Dendritic cell treated with granulocyte-macrophage colony-stimulating factor and Interleukin-4, amounts not matched to agents 40 ng/mL and 50 ng/mL, for 4 days (primary cell): ENCODE measurements around the gene ADK.

ENCODE experiments used
- H3K27ac Mint-ChIP-seq: one replicate; pipeline ENCODE4 v1.8.0; 2022; ENCODE audit warnings: mild to moderate bottlenecking, mixed read lengths
- H3K27me3 Mint-ChIP-seq: one replicate; pipeline ENCODE4 v1.8.0; 2022; ENCODE audit warnings: mild to moderate bottlenecking, mixed read lengths
- H3K36me3 Mint-ChIP-seq: one replicate; pipeline ENCODE4 v1.8.0; 2022; ENCODE audit warnings: low read depth, mixed read lengths
- H3K4me1 Mint-ChIP-seq: one replicate; pipeline ENCODE4 v1.8.0; 2022; ENCODE audit warnings: low read depth, mixed read lengths
- H3K4me3 Mint-ChIP-seq: one replicate; pipeline ENCODE4 v1.8.0; 2022; ENCODE audit warnings: mild to moderate bottlenecking, moderate library complexity, mixed read lengths
- H3K9me3 Mint-ChIP-seq: one replicate; pipeline ENCODE4 v1.8.0; 2022; ENCODE audit warnings: mixed read lengths
- intact Hi-C: fragments of 100-400 bp; cut with micrococcal nuclease; formaldehyde crosslinking; loops from one replicate; pipeline ENCODE4 v1.15.0; 2022

The ADK gene

DNA sequence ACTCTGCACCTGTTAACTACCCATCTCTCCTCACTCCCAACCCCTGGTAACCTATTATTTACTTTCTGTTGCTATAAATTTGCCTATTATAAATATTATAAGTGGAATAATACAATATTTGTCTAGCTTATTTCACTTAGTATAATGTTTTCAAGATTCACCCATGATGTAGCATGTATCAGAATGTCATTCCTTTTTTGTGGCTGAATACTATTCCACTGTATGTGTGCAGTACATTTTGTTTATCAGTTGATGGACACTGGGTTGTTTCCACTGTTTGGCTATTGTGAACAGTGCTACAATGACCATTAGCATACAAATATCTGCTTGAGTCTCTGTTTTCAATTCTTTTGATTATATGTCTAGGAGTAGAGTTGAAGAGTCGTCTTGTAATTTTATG lies 582.6 kb downstream of the ADK start:
- H3K27ac Mint-ChIP-seq: no peak overlapping the region
- peaks cover 9% of the 10 kb centered on the region for H3K4me1 Mint-ChIP-seq
- no peak overlapping the region for H3K4me3 Mint-ChIP-seq
- intact Hi-C loops: no loop called here
- H3K27me3 Mint-ChIP-seq: no peaks in the 10 kb centered on the region
- H3K36me3 Mint-ChIP-seq: no peaks in the 10 kb centered on the region
- peaks cover 8% of the 10 kb centered on the region for H3K9me3 Mint-ChIP-seq

DNA sequence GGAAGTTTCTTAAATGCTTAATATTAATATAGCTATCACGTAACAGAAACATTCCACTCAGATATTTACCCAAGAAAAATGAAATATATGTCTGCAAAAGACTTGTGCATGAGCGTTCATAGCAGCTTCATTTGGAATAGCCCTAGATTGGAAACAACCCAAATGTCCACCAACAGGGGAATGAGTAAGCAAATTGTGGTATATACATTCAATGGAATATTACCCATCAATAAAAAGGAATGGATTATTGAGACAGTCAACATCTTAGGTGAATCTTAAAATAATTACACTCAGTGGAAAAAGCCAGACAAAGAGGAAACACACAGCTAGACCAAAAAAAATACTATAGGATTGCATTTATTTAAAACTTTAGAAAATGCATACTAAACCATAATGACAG lies 585.0 kb downstream of the ADK start:
- Mint-ChIP-seq H3K4me1 (peaks cover 27% of the 10 kb centered on the region), H3K4me3 (no peak overlapping the region), H3K9me3 (peaks cover 8% of the 10 kb centered on the region), H3K27ac (no peak overlapping the region), H3K27me3 (no peaks in the 10 kb centered on the region), H3K36me3 (no peaks in the 10 kb centered on the region)
- intact Hi-C loops: no loop called here

DNA sequence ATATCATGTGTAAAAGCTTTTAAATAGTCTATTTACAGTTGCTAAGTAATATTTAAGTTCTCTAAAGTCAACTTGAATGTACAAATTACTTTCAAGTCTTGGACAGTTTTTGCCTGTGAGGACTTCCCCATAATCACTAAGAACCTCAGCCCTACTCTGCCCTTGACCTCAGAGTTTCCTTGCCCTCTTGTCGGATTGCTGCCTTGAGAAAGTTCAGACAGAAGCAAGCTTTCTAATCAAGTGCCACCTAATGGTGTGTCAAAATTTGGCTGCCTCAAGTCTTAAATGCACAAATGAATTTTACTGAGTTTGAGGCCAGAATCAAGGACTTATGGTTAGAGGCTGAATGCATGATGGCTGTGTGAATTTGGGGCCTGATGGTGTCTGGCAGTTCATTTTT lies 587.0 kb downstream of the ADK start:
- Mint-ChIP-seq H3K4me1 (peaks cover 27% of the 10 kb centered on the region), H3K9me3 (peaks cover 8% of the 10 kb centered on the region), H3K4me3 (no peak overlapping the region), H3K27ac (no peak overlapping the region), H3K36me3 (no peaks in the 10 kb centered on the region), H3K27me3 (no peaks in the 10 kb centered on the region)
- intact Hi-C loops: no loop called here

DNA sequence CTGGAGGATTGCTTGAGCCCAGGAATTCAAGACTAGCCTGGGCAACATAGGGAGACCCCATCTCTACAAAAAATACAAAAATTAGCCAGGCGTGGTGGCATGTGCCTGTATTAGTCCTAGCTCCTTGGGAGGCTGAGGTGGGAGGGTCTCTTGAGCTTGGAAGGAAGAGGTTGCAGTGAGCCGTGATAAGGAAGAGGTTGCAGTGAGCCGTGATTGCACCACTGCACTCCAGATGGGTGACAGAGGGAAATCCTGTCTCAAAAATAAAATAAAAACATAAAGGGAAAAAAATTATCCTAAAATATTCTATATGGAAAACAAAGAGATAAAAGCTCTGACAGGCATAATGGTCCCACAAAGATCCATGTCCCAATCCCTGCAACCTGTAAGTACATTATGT lies 587.5 kb downstream of the ADK start:
- Mint-ChIP-seq H3K4me3 (no peak overlapping the region), H3K4me1 (peaks cover 27% of the 10 kb centered on the region), H3K9me3 (peaks cover 5% of the 10 kb centered on the region), H3K27me3 (no peaks in the 10 kb centered on the region), H3K27ac (no peak overlapping the region), H3K36me3 (no peaks in the 10 kb centered on the region)
- intact Hi-C loops: no loop called here

DNA sequence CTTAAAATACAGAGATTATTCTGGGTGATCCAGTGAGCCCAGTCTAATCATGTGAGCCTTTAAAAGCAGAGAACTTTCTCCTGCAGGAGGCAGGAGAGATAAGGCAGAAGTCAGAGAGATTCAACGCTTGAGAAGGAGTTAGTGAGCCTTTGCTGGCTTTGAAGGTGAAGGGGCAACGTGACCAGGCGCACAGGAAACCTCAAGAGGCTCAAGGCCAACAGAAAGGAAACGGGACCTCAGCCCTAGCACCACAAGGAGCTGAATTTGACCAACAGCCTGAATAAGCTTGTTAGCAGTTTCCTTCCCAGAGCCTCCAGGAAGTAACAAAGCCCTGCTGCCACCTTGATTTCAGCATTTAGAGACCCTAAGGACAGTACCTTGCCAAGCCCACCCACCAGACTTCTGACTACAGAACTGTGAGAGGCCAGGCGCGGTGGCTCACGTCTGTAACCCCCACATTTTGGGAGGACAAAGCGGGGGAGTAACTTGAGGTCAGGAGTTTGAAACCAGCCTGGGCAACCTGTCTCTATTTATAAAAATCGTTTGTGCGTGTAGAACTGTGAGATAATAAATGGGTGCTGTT lies 588.1 kb downstream of the ADK start:
- no peak overlapping the region for H3K4me3 Mint-ChIP-seq
- no peaks in the 10 kb centered on the region for H3K27me3 Mint-ChIP-seq
- peaks cover 27% of the 10 kb centered on the region for H3K4me1 Mint-ChIP-seq
- intact Hi-C loops: no loop called here
- H3K36me3 Mint-ChIP-seq: no peaks in the 10 kb centered on the region
- H3K27ac Mint-ChIP-seq: peak overlapping the region; percentile 34
- no peaks in the 10 kb centered on the region for H3K9me3 Mint-ChIP-seq

DNA sequence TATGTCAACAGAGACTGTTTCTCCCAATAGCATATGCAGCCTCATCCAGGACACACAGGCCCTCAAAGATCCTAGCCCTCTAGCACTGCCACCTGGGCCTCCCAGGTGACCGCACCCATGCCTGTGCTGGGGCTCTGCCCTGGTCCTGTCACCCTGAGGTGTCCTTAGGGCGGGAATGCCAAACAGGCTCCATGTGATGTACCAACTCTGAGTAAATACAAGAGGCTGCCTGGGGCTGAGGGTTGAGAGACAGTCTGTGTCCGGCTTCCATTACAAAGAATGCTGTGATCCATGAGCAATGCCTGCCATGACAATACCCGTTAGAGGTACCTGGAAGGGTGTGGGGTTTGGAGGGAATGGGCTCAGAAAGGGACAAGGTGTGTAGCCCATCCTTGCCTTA lies 592.4 kb downstream of the ADK start:
- H3K36me3 Mint-ChIP-seq: no peaks in the 10 kb centered on the region
- intact Hi-C loops: no loop called here
- no peak overlapping the region for H3K4me3 Mint-ChIP-seq
- H3K4me1 Mint-ChIP-seq: peaks cover 24% of the 10 kb centered on the region
- no peak overlapping the region for H3K27ac Mint-ChIP-seq
- H3K27me3 Mint-ChIP-seq: no peaks in the 10 kb centered on the region
- no peaks in the 10 kb centered on the region for H3K9me3 Mint-ChIP-seq

DNA sequence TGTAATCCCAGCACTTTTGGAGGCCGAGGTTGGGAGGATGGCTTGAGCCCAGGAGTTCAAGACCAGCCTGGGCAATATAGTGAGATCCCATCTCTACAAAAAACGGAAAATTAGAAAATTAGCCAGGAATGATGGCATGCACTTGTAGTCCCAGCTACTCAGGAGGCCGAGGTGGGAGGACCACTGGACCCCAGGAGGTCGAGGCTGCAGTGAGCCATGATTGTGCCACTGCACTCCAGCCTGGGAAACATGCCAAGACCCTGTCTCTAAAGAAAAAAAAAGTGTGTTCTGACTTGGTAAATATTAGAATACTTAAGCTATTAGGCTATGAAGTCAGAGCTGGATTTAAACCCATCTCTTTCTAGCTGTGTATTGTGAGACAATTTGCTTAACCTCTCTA lies 594.4 kb downstream of the ADK start:
- Mint-ChIP-seq H3K4me1 (peaks cover 14% of the 10 kb centered on the region), H3K4me3 (no peak overlapping the region), H3K36me3 (no peaks in the 10 kb centered on the region), H3K27ac (no peak overlapping the region), H3K9me3 (no peaks in the 10 kb centered on the region), H3K27me3 (no peaks in the 10 kb centered on the region)
- intact Hi-C loops: no loop called here

DNA sequence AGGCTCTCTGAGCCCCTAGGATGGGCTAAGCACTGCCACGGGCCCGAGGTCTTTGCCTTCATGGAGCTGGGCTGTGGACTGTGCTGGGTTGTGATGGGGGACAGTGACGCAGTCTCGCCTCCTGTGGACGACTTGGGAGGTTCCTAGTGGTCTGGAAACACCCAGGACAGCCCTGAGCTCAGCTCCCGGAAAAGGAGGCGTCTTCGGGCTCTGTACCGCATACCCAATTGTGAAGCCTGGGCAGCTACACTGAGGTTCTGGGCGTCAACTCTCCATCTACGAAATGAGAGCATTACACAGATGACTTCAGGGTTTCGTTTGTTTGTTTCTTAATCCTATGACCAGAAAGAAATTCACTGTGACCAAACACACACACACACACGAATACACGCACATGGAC lies 595.8 kb downstream of the ADK start:
- Mint-ChIP-seq H3K27me3 (no peaks in the 10 kb centered on the region), H3K9me3 (no peaks in the 10 kb centered on the region), H3K27ac (no peak overlapping the region), H3K36me3 (no peaks in the 10 kb centered on the region), H3K4me1 (peaks cover 14% of the 10 kb centered on the region), H3K4me3 (no peak overlapping the region)
- intact Hi-C loops: no loop called here

DNA sequence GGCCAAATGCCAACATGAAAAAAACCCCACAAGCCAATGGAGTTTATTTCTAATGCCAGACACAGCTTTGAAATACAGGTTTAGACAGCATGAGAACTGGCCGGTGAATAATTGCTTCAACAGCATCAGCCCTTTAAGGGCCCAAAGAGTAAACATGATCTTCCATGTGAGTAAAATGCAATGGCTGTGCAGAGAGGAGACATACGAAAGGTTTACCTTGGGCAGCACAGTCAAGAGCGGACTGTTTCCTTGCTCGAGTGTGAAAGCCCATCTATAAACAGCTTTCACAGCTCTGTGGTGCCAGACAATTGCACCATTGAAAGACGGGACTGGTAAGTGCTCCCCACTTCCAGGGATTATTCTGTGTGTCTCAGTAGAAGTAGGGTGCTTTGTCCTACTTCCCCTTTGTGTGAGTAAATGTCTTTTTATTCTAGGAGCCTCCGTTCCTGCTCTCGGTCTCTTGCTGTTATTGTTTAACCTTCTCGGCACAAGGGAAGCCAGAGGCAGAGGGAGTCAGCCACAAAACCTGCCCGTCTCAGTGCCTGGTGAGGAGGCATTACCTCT lies 597.5 kb downstream of the ADK start:
- no peak overlapping the region for H3K4me3 Mint-ChIP-seq

DNA sequence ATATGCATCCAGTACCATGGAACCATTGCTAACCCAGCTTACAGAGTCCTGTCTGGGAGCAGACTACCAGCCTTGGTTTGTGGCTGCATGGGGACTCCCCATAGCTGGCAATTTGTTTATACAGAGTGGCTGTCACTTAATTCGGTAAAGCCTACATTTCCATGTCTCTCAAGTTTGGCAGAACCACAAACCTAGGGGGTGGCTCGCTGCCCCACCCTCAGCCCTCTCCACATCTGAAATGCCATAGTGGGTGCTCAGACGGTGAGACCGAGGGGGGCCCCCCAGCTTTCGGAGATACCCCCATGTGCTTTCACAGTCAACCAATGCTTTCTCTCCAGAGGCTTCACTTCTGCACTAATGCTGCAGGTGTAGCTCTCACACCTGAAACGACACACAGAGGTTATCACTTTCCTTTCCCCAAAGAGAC lies 599.8 kb downstream of the ADK start:
- Mint-ChIP-seq H3K9me3 (no peaks in the 10 kb centered on the region), H3K27me3 (no peaks in the 10 kb centered on the region), H3K36me3 (no peaks in the 10 kb centered on the region), H3K27ac (no peak overlapping the region), H3K4me3 (no peak overlapping the region), H3K4me1 (peaks cover 46% of the 10 kb centered on the region)
- intact Hi-C loops: no loop called here

More for the DNA sequence above, 597.5 kb downstream of the ADK start:
- no peaks in the 10 kb centered on the region for H3K27me3 Mint-ChIP-seq
- intact Hi-C loops: no loop called here
- no peaks in the 10 kb centered on the region for H3K36me3 Mint-ChIP-seq
- no peaks in the 10 kb centered on the region for H3K9me3 Mint-ChIP-seq
- H3K27ac Mint-ChIP-seq: no peak overlapping the region
- H3K4me1 Mint-ChIP-seq: peaks cover 26% of the 10 kb centered on the region

DNA sequence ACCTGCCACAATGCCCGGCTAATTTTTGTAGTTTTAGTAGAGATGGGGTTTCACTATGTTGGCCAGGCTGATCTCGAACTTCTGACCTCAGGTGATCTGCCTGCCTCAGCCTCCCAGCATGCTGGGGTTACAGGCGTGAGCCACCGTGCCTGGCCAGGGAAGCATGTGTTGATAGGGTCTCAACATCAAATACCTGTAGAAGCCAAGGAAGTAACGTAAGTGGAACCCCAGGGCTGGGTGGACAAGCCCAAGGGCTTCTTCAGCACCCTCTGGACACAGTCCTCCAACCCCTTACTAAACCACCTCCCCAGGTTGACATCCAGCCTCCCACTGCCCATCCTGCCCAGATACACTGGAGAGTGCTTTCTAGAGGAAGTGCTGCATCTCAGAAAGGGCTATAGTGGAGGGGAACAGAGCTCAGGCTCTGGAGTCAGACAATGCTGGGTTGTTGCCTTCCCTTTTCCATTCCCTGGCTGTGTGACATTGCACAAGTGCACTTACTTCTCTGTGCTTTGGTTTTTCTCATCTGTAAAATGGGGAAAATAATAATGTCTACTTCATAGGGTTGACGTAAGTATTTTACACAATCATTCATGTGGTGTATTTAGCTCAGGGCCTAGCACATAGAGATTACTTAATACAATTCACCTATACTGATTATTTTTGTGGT lies 601.5 kb downstream of the ADK start:
- intact Hi-C loops: no loop called here
- H3K27me3 Mint-ChIP-seq: no peaks in the 10 kb centered on the region
- H3K4me3 Mint-ChIP-seq: no peak overlapping the region
- H3K4me1 Mint-ChIP-seq: peaks cover 46% of the 10 kb centered on the region
- H3K36me3 Mint-ChIP-seq: no peaks in the 10 kb centered on the region
- H3K9me3 Mint-ChIP-seq: no peaks in the 10 kb centered on the region
- H3K27ac Mint-ChIP-seq: no peak overlapping the region

DNA sequence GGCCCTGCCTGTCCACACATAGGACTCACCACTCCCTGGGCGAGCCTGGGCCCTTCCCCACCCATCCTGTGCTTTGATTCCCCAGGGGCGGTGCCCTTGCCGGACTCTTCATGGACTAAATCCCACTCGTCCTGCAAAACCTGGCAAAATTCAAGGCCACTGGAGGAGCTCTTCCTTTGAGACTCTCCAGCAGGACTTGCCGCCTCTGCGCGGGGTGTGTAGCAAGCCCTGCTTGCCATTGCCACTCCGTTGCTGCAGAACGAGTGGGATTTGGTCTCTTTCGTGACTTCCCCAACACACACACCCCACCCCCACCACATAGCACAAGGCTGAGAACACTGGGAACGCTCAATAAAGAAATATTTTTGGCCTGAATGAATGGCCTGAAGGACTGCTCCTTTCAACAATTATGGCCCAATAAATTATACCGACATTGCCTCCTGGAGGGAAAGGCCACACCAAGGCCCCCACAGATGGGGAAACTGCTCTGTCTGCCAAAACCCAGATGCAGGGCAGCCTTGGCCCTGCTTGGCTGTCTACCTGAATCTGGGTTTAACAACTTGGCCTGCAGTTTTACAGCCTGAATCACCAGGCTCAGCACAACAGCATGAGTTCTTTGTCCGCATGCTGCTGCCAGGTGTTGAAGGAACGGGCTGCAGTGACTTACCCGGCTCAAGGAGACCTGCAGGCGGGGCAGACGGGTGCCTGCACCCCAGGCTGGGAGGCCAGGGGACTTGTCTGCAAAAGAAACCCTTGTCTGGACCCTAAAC lies 602.6 kb downstream of the ADK start:
- no peaks in the 10 kb centered on the region for H3K9me3 Mint-ChIP-seq
- H3K27ac Mint-ChIP-seq: no peak overlapping the region
- intact Hi-C loops: no loop called here
- peaks cover 39% of the 10 kb centered on the region for H3K4me1 Mint-ChIP-seq
- no peak overlapping the region for H3K4me3 Mint-ChIP-seq
- no peaks in the 10 kb centered on the region for H3K36me3 Mint-ChIP-seq
- H3K27me3 Mint-ChIP-seq: no peaks in the 10 kb centered on the region

DNA sequence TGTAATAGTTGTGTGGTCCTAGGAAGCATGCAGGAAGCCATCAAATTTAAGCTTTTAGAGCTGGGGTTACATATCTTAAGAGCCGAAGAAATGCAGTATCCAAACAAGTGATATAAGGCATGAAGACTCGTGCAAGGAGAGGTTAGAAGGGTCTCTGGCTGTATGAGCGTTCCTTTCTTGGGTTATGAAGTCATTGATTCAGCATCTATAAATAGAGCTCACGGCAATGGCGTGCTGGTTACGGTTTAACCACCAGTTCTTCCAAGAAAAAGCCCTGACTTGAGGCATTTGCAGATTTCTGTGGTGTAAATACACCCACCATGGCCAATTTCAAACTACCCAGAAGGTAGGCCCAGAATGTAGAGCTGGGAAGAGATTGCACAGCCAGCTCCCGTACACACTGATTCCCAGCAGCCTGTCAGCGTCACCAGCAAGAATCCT lies 603.4 kb downstream of the ADK start:
- Mint-ChIP-seq H3K4me3 (no peak overlapping the region), H3K9me3 (no peaks in the 10 kb centered on the region), H3K27me3 (no peaks in the 10 kb centered on the region), H3K36me3 (no peaks in the 10 kb centered on the region), H3K4me1 (peaks cover 32% of the 10 kb centered on the region), H3K27ac (no peak overlapping the region)
- intact Hi-C loops: no loop called here

DNA sequence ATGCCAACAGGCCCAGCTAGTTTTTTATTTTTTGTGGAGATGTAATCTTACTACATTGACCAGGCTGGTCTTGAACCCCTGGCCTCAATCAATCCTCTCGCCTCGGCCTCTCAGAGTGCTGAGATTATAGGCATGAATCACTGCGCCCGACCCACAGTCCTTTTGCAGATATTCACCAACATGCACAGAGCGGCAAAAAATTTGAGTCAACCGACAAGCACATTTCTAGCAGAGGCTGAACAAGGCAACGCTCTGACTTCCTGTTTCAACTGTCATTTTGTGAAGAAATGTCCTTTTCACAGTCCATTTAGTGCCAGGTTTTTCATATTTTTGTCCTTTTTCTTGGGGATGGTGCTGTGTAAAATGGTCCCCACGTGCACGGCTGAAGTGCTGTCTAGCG lies 604.3 kb downstream of the ADK start:
- no peaks in the 10 kb centered on the region for H3K36me3 Mint-ChIP-seq
- intact Hi-C loops: no loop called here
- H3K27ac Mint-ChIP-seq: no peak overlapping the region
- peaks cover 32% of the 10 kb centered on the region for H3K4me1 Mint-ChIP-seq
- H3K9me3 Mint-ChIP-seq: no peaks in the 10 kb centered on the region
- no peaks in the 10 kb centered on the region for H3K27me3 Mint-ChIP-seq
- H3K4me3 Mint-ChIP-seq: no peak overlapping the region
